ENCODE data around the gene WLS. TPM values are rescaled to one million over a fixed set of nuclear protein-coding genes. Genes with fewer than 3 reads are reported as not detected.
A peak's percentile ranks its signal among the peaks of the same experiment; 100 is the strongest.

Gene WLS
- total RNA-seq, 1 donor from 2014 or later = 29.9 TPM

DNA sequence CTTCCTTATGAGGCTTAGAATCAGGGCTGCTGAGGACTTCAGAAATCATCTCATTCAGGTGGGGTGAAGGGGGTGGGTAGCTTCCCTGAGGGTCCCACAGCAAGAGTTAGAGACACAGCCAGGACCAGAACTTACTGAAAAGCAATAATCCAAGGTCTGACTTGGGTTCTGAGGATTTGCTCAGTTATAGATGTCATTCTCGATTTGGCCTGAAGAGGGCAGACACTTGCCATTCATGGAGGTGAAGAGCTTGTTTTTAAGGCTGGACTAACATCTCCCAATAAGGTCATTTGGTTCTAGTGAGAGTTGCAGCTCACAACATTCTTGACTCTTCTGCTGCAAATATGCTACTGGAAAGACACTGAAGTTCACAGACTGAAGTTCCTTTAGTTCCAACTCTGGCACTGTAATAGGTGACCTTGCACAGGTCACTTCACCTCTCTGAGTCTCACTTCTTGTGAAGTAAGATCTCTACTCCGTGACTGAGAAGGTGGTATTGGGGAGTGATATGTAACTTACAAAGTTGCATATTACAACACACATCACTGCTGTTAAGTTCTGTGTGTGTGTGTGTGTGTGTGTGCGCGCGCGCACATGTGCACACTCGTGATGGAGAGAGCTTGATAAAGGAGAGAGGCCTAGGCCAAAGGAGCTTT lies 112.1 kb downstream of the WLS start:
- no peaks in the 10 kb centered on the region for H3K27me3 ChIP-seq
- peaks cover 0 to 8% of the 10 kb centered on the region in 2 donors for H3K36me3 ChIP-seq
- no peaks in the 10 kb centered on the region for H3K9me3 ChIP-seq
- H3K27ac ChIP-seq = peak overlapping the region in 1 of 2 donors; percentile 50
- intact Hi-C loops (cut with DNase I) = loop anchor here (1.0 to 5.0 kb wide), 4 partner anchors 52 to 222 kb away; no protein-coding TSS in a partner anchor
- H3K4me3 ChIP-seq = no peak overlapping the region
- DNase-seq (ENCODE audit: low spot score in 2 of 2) = peak in 1 of 2 donors; percentile 80
- TF ChIP-seq, protein P1, sequence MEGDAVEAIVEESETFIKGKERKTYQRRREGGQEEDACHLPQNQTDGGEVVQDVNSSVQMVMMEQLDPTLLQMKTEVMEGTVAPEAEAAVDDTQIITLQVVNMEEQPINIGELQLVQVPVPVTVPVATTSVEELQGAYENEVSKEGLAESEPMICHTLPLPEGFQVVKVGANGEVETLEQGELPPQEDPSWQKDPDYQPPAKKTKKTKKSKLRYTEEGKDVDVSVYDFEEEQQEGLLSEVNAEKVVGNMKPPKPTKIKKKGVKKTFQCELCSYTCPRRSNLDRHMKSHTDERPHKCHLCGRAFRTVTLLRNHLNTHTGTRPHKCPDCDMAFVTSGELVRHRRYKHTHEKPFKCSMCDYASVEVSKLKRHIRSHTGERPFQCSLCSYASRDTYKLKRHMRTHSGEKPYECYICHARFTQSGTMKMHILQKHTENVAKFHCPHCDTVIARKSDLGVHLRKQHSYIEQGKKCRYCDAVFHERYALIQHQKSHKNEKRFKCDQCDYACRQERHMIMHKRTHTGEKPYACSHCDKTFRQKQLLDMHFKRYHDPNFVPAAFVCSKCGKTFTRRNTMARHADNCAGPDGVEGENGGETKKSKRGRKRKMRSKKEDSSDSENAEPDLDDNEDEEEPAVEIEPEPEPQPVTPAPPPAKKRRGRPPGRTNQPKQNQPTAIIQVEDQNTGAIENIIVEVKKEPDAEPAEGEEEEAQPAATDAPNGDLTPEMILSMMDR (IDR thresholded peaks at IDR 0.05) = peak; percentile 75 to 89 (median 82)
- peaks cover 0 to 7% of the 10 kb centered on the region in 2 donors for H3K4me1 ChIP-seq

DNA sequence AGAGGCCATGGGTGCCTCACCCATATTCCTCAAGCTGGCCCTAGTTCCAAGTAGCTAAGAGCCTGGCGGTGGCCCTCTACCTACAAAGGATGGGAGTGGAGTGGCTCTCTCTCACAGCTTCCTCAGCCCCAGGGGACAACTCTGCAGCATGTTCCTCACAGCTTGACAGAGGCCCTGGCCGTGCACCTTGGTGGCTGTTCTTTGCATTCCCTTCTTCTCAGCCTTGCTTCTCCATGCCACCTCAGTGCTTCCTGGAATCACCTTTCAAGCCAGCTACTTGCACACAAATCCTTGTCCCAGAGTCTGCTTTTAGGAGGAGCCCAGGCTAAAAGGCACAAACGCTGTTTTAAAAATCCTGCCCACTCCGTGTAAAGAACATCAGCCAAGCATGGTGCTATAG lies 112.9 kb downstream of the WLS start:
- peaks cover 0 to 8% of the 10 kb centered on the region in 2 donors for H3K36me3 ChIP-seq
- no peaks in the 10 kb centered on the region for H3K27me3 ChIP-seq
- intact Hi-C loops (cut with DNase I) = loop anchor here (5.0 kb wide), 1 partner anchor 323 kb away; no protein-coding TSS in a partner anchor
- H3K27ac ChIP-seq = no peak overlapping the region
- DNase-seq (ENCODE audit: low spot score in 2 of 2) = no peak
- no peaks in the 10 kb centered on the region for H3K9me3 ChIP-seq
- H3K4me1 ChIP-seq = peaks cover 0 to 7% of the 10 kb centered on the region in 2 donors
- TF ChIP-seq, protein P1 (IDR thresholded peaks at IDR 0.05) = no peak
- no peak overlapping the region for H3K4me3 ChIP-seq

DNA sequence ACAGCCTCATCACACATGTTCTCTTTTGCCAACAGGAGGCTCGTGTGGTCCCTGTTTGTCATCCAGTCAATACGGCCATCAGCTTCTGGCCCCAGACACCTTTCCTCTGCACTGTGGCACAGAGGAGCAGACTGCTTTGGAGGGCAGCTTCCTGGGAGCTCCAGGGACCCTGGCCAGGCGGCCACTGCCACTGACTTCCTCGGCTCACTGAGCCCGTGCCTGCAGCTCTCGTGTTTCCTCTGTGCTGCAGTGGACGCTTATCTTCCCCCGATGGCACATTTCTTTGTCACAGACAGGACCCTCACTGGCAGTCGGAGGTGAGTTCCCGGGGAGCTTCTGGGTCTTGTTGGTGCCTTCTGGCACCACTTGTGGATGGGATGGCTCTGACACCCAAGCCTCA lies 114.9 kb downstream of the WLS start:
- peak overlapping the region in 1 of 2 donors; percentile 53 for H3K4me3 ChIP-seq
- H3K27me3 ChIP-seq = no peaks in the 10 kb centered on the region
- TF ChIP-seq, protein P1 (IDR thresholded peaks at IDR 0.05) = no peak
- H3K36me3 ChIP-seq = no peaks in the 10 kb centered on the region
- H3K27ac ChIP-seq = no peak overlapping the region
- peaks cover 0 to 11% of the 10 kb centered on the region in 2 donors for H3K4me1 ChIP-seq
- intact Hi-C loops (cut with DNase I) = loop anchor here (2.0 to 5.0 kb wide), 2 partner anchors 205 to 325 kb away; no protein-coding TSS in a partner anchor
- DNase-seq (ENCODE audit: low spot score in 2 of 2) = no peak
- no peaks in the 10 kb centered on the region for H3K9me3 ChIP-seq

DNA sequence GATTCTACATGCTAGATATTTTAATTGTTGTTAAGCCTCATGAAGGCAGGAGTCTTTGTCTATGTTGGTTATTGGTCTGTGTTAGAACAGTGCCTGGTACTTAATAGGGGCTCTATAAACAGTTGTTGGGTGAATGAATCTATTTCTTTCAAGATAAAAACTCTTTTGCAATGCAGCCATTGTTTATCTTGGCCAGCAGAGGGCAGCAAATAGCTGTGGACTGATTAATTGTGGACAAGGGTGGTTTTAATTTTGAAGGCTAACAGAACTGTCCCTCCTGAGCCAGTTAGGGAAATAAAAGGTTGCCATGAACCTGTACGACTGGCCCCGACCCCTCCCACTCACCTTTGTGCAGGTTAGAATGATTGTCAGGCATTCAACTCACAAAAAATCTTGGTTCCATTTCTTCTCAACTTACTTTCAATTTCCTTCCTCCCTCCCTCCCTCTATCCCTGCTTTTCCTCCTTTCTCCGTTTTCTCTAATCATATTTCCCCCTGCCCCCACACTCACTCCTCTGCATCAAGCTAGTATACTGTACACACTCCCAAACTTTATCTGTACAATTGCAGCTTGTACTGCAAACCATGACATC lies 115.6 kb downstream of the WLS start:
- intact Hi-C loops (cut with DNase I) = loop anchor here (1.0 to 5.0 kb wide), 3 partner anchors 206 to 326 kb away; no protein-coding TSS in a partner anchor
- Histone ChIP-seq H3K9me3 (no peaks in the 10 kb centered on the region), H3K27ac (no peak overlapping the region), H3K4me1 (peaks cover 0 to 16% of the 10 kb centered on the region in 2 donors), H3K4me3 (peak overlapping the region; percentile 52 to 53), H3K36me3 (no peaks in the 10 kb centered on the region), H3K27me3 (no peaks in the 10 kb centered on the region)
- peak in 1 of 2 donors; percentile 71 for DNase-seq (ENCODE audit: low spot score in 2 of 2)
- TF ChIP-seq, protein P1 (IDR thresholded peaks at IDR 0.05) = peak; percentile 76 to 82 (median 81)

DNA sequence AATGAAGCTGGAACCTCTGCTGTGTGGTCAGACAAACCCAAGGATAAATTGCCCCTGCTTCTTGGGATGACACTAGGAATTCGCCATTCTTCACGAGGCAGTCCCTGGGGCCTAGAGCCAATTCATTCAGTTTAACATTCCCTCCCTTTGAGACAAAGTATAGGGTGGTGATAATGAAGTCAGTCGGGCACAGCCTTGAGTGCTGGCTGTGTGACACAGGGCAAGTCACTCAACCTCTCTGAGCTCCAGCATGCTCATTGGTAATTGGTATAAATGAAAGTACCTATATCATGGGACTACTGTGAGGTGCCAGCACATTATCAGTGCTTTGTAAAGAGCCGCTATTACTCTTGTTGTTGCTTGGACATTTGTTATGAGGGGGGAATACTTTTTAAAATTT lies 117.0 kb downstream of the WLS start:
- Histone ChIP-seq H3K27me3 (no peaks in the 10 kb centered on the region), H3K4me3 (no peak overlapping the region), H3K36me3 (no peaks in the 10 kb centered on the region), H3K4me1 (peaks cover 0 to 15% of the 10 kb centered on the region in 2 donors), H3K27ac (no peak overlapping the region), H3K9me3 (no peaks in the 10 kb centered on the region)
- intact Hi-C loops (cut with DNase I) = loop anchor here (2.0 to 5.0 kb wide), 2 partner anchors 327 to 349 kb away; no protein-coding TSS in a partner anchor
- TF ChIP-seq, protein P1 (IDR thresholded peaks at IDR 0.05) = no peak
- no peak for DNase-seq (ENCODE audit: low spot score in 2 of 2)
